ENCODE results near the gene GOSR1. TPM values are rescaled to one million over a fixed set of nuclear protein-coding genes. Genes with fewer than 3 reads are reported as not detected.
"Not testable (repeated sequence)": the region's sequence is repeated elsewhere in the genome, so short reads cannot be mapped to it uniquely, and the experiment has no call there.

GOSR1 gene
- total and polyA plus RNA-seq, 12 donors, result 7.9 to 43.9 (median 32.2) TPM

DNA sequence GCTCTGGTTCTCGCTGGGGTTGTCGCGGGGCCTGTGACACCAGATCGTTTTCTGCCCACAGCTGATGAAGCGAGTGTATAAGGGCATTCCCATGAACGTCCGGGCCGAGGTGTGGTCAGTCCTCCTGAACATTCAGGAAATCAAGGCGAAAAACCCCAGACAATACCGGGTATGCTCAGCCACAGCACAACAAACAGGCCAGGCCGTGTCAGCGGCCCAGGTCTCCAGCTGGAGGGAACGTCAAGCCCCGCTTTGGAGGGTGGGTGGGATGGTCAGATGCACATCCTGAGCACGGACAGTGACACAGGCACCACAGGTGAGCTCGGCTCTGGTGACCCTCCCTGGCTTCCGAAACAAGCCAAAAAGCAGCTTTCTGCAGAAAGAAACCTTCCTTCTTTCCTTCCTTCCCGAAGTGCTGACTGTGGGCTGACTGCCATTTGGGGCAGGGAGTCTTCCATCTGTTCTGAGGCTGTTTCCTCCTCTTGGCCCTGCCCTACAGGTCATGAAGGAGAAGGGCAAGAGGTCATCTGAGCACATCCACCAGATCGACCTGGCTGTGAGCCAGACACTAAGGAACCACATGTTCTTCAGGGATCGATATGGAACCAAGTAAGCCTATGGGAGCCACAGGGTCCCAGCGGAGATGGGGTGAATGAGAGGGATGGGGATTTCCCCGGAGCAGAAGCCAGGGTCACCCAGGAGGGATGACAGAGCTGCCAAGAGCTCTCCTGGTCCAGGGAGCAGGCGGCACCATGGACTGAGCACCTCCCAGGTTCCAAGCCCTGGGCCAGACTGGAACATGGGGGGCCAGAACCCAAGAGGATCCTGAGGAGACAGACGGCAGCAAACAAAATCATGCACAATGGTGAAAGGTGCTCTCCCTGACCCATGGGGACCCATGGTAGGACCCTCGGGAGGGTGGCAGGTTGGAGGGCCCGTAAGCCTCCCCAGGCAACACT, 79.4 kb downstream of the GOSR1 start:
- Histone ChIP-seq H3K4me3 (no peak overlapping the region), H3K27me3 (no peaks in the 10 kb centered on the region), H3K9me3 (no peaks in the 10 kb centered on the region), H3K4me1 (no peaks in the 10 kb centered on the region), H3K27ac (no peak overlapping the region), H3K36me3 (no peaks in the 10 kb centered on the region)
- TF ChIP-seq, protein P1, sequence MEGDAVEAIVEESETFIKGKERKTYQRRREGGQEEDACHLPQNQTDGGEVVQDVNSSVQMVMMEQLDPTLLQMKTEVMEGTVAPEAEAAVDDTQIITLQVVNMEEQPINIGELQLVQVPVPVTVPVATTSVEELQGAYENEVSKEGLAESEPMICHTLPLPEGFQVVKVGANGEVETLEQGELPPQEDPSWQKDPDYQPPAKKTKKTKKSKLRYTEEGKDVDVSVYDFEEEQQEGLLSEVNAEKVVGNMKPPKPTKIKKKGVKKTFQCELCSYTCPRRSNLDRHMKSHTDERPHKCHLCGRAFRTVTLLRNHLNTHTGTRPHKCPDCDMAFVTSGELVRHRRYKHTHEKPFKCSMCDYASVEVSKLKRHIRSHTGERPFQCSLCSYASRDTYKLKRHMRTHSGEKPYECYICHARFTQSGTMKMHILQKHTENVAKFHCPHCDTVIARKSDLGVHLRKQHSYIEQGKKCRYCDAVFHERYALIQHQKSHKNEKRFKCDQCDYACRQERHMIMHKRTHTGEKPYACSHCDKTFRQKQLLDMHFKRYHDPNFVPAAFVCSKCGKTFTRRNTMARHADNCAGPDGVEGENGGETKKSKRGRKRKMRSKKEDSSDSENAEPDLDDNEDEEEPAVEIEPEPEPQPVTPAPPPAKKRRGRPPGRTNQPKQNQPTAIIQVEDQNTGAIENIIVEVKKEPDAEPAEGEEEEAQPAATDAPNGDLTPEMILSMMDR (IDR thresholded peaks at IDR 0.05), result no peak
- no peak for DNase-seq
- no peak for ATAC-seq
- WGBS, 2 donors, result 80 to 83% methylated on average over 26 of the region's 26 CpGs
- intact Hi-C loops (cut with DNase I), result no loop called here

DNA sequence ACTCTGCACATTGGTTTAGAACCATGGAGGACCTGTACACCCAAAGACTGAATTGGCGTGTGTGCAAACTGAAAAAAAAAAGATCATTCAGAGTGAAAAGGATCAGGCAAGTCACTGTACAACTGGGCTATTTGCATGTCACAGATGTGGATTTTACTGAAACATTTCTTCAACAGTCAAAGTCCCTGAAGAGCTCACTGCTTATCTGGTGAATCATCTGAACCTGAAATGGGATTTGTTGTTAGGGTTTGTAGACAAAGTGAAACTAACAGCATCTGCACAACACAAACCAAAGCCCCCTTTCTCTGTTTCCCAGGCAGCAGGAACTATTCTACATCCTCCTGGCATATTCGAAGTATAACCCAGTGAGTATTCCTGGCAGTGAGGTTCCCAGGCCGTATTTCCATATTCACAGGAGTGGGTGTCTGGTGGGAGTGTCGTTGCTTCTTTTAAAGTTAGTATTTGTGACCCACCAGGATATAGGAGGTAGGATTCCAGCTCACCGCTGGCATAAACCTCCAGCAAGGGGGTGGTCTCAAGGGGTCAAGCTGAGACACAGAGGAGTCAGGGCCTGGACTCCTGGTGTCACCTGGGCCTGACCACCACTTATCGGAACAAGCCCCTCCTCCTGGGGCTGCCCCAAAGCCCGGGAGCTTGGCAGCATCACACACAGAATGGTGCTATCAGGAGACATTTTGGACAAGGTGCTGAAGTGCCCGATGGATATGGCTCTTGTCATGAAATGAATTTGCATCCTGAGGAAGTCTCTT, 80.9 kb downstream of the GOSR1 start:
- intact Hi-C loops (cut with DNase I), result no loop called here
- Histone ChIP-seq H3K4me1 (no peaks in the 10 kb centered on the region), H3K4me3 (no peak overlapping the region), H3K27ac (no peak overlapping the region), H3K9me3 (no peaks in the 10 kb centered on the region), H3K27me3 (no peaks in the 10 kb centered on the region), H3K36me3 (no peaks in the 10 kb centered on the region)
- DNase-seq, result no peak
- TF ChIP-seq, protein P1 (IDR thresholded peaks at IDR 0.05), result no peak
- ATAC-seq, result no peak
- 66 to 71% methylated on average over 8 of the region's 8 CpGs for WGBS, 2 donors

DNA sequence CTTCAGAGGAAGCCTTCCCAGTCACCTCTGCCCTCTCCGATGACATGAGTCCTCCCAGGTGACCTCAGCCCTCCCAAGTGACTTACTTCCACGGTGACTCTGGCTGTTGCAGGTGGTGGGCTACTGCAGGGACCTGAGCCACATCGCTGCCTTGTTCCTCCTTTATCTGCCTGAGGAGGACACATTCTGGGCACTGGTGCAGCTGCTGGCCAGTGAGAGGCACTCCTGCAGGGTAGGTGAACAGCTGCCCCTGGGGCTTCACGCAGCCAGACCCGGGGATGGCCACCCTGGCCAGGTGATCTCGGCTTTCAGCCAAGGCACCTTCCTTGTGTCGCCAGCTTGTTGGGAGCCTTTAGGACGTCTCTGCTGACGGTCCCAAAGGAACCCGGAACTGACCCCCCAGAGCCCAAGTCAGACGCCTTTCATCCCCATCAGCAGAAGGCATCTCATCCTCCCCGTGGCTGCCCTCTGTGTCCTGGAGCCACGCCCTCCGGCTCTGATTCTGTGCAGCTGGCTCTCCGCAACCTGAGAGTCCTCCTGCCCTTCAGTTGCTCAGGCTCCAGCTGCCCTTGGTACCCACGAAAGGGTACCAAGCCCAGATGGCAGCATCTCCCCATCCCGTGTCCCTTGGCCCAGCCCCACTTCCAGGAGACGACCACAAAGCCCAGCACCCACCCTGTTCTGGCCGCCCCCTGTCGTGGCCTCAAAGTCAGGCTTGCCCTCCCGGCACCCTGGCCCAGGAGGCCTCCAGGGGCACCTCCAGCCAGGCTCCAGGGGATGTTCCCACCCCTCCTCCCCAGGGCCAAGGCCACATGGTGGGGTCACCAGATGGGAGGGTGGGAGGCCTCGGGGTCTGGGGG, 81.7 kb downstream of the GOSR1 start:
- intact Hi-C loops (cut with DNase I), result no loop called here
- H3K27ac ChIP-seq, result no peak overlapping the region
- WGBS, 2 donors, result 81 to 82% methylated on average over 22 of the region's 22 CpGs
- H3K36me3 ChIP-seq, result no peaks in the 10 kb centered on the region
- no peak for ATAC-seq
- H3K9me3 ChIP-seq, result no peaks in the 10 kb centered on the region
- TF ChIP-seq, protein P1 (IDR thresholded peaks at IDR 0.05), result no peak
- H3K4me3 ChIP-seq, result no peak overlapping the region
- no peaks in the 10 kb centered on the region for H3K4me1 ChIP-seq
- DNase-seq, result no peak
- H3K27me3 ChIP-seq, result no peaks in the 10 kb centered on the region

DNA sequence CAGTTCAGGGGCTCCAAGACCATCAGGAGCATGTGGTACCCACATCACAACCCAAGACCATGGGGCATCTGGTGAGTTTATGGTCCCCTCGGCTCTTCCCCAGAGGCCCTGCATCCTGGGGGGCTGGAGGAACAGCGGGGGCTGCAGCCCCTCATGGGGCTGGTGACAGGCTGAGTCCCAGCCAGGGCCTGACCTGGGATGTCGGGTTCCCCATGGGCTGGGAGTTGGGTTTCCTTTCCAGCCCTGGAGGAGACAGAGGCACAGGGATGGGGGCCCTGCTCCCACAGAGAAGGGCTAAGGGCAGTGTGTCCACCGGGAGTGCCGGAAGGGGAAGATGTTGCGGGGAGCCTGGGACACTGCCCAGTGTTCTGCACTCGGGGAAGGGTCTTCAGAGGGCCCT, 82.4 kb downstream of the GOSR1 start:
- H3K36me3 ChIP-seq, result no peaks in the 10 kb centered on the region
- peaks cover 0 to 2% (median 0%) of the 10 kb centered on the region in 7 donors for H3K27me3 ChIP-seq
- DNase-seq (no peak), ATAC-seq (no peak)
- 86 to 89% methylated on average over 7 of the region's 7 CpGs for WGBS, 2 donors
- no peak overlapping the region for H3K27ac ChIP-seq
- no peaks in the 10 kb centered on the region for H3K4me1 ChIP-seq
- TF ChIP-seq, protein P1 (IDR thresholded peaks at IDR 0.05), result no peak
- intact Hi-C loops (cut with DNase I), result no loop called here
- no peaks in the 10 kb centered on the region for H3K9me3 ChIP-seq
- no peak overlapping the region for H3K4me3 ChIP-seq

DNA sequence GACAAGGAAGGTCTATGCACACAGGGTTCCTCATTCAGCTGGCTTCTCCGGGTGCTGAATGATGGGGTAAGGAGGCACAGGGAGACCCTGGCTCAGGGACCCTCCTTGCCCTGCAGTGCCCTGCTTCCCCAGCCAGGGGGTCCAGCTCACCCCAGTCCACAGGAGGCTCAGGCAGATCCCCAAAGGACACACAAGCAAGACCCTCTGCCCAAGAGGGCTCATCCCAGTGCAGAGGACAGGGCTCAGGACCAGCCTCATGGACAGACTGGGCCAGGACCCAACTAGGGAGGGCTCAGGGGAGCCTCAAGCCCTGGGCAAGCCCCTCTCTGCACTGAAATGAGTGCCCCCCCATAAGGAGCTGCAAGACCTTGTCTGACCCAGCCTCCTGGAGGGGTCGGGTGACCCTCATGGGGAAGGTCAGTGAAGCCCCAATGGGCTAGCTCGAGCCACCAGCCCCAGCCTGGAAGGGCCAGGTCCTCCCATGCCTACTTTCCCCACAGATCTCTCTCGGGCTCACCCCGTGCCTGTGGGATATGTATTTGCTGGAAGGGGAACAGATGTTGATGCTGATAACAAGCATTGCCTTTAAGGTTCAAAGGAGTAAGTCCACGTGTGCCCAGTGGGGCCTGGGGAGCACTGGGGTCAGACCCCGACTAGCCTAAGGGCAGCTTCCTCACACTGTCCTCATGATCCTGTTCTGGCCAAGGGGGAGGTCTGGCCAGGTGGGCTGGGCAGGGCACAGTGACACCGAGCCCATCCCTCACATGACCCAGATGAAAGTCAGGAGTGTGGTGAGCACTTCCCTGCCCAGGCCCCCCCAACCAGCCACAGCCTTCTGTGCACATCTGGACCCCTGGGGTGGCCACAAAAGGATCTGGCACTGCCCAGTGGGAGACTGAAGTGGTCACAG, 83.2 kb downstream of the GOSR1 start:
- peak in 1 of 8 donors; percentile 26 for ATAC-seq
- H3K9me3 ChIP-seq; H3K36me3 ChIP-seq; intact Hi-C loops (cut with DNase I); H3K27ac ChIP-seq; DNase-seq; H3K4me1 ChIP-seq; H3K27me3 ChIP-seq; H3K4me3 ChIP-seq: not testable (repeated sequence)
- 79 to 80% methylated on average over 8 of the region's 8 CpGs for WGBS, 2 donors

DNA sequence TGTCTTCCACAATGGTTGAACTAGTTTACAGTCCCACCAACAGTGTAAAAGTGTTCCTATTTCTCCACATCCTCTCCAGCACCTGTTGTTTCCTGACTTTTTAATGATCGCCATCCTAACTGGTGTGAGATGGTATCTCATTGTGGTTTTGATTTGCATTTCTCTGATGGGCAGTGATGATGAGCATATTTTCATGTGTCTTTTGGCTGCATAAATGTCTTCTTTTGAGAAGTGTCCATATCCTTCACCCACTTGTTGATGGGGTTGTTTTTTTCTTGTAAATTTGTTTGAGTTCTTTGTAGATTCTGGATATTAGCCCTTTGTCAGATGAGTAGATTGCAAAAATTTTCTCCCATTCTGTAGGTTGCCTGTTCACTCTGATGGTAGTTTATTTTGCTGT, 84.6 kb downstream of the GOSR1 start:
- H3K4me3 ChIP-seq; intact Hi-C loops (cut with DNase I); DNase-seq; H3K4me1 ChIP-seq; H3K27ac ChIP-seq; ATAC-seq; H3K9me3 ChIP-seq; H3K36me3 ChIP-seq: not testable (repeated sequence)
- WGBS, 2 donors, result 93 to 100% methylated on average over 1 of the region's 1 CpG
- peaks cover 0 to 20% (median 9%) of the 10 kb centered on the region in 7 donors for H3K27me3 ChIP-seq
